ENCODE data around the gene EMP1. TPM values are rescaled to one million over a fixed set of nuclear protein-coding genes. Genes with fewer than 3 reads are reported as not detected.

Gene EMP1
- total RNA-seq, 1 donor from 2014 or later, result 163 TPM

GRCh38 chr12:13208533-13209435 is 12.3 kb downstream of the EMP1 start:
- Mint-ChIP-seq H3K27me3 (ENCODE audit: unreplicated experiment) (no peaks in the 10 kb centered on the region), H3K4me1 (ENCODE audit: unreplicated experiment) (peaks cover 73% of the 10 kb centered on the region), H3K36me3 (ENCODE audit: unreplicated experiment) (peaks cover 1% of the 10 kb centered on the region), H3K4me3 (ENCODE audit: unreplicated experiment) (no peak overlapping the region), H3K9me3 (ENCODE audit: unreplicated experiment) (no peaks in the 10 kb centered on the region), H3K27ac (ENCODE audit: unreplicated experiment) (peak overlapping the region; percentile 46)
- no peak for DNase-seq (ENCODE audit: extremely low spot score, unreplicated experiment)
- TF ChIP-seq, protein P1, sequence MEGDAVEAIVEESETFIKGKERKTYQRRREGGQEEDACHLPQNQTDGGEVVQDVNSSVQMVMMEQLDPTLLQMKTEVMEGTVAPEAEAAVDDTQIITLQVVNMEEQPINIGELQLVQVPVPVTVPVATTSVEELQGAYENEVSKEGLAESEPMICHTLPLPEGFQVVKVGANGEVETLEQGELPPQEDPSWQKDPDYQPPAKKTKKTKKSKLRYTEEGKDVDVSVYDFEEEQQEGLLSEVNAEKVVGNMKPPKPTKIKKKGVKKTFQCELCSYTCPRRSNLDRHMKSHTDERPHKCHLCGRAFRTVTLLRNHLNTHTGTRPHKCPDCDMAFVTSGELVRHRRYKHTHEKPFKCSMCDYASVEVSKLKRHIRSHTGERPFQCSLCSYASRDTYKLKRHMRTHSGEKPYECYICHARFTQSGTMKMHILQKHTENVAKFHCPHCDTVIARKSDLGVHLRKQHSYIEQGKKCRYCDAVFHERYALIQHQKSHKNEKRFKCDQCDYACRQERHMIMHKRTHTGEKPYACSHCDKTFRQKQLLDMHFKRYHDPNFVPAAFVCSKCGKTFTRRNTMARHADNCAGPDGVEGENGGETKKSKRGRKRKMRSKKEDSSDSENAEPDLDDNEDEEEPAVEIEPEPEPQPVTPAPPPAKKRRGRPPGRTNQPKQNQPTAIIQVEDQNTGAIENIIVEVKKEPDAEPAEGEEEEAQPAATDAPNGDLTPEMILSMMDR (IDR thresholded peaks at IDR 0.05), result peak; percentile 77

DNA sequence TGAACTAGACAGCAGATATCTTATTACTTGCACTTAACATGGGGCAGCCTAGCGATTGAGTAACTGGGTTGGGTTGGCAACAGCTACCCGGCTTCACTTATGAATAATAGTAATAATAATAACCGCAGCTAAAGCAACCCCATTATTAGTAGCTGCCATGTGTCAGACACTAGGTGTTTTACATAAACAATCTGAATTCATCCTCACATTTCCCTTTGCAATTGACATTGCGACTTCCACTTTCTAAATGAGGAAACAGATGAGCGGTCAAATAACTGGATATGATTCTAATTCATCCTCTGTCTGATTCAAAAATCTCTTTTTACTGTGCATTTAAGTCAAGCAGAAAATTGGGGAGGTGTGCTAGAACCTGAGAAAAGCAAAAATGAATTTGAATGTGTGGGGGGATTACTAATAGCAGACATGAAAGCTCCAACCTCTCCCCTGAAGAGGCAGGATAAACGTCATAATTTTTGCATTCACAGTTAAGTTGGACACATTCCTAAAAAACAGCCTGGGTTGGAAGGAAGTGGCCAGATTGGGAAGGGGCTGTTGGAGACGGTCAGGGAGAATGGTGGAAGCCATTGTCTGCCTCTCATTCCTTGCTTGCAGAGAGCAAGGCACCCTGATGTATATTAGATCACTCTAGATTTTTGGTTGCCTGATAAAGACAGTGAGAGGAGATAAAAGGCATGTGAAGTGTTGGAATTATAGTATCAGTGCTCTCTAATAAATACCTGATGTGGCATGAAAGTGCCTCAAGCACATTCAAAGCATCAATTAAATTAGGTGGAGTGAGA is 13.1 kb downstream of the EMP1 start:
- no peaks in the 10 kb centered on the region for H3K9me3 Mint-ChIP-seq (ENCODE audit: unreplicated experiment)
- H3K27ac Mint-ChIP-seq (ENCODE audit: unreplicated experiment), result no peak overlapping the region
- no peaks in the 10 kb centered on the region for H3K27me3 Mint-ChIP-seq (ENCODE audit: unreplicated experiment)
- TF ChIP-seq, protein P1 (IDR thresholded peaks at IDR 0.05), result no peak
- no peak overlapping the region for H3K4me3 Mint-ChIP-seq (ENCODE audit: unreplicated experiment)
- peaks cover 1% of the 10 kb centered on the region for H3K36me3 Mint-ChIP-seq (ENCODE audit: unreplicated experiment)
- DNase-seq (ENCODE audit: extremely low spot score, unreplicated experiment), result no peak
- H3K4me1 Mint-ChIP-seq (ENCODE audit: unreplicated experiment), result peaks cover 65% of the 10 kb centered on the region

DNA sequence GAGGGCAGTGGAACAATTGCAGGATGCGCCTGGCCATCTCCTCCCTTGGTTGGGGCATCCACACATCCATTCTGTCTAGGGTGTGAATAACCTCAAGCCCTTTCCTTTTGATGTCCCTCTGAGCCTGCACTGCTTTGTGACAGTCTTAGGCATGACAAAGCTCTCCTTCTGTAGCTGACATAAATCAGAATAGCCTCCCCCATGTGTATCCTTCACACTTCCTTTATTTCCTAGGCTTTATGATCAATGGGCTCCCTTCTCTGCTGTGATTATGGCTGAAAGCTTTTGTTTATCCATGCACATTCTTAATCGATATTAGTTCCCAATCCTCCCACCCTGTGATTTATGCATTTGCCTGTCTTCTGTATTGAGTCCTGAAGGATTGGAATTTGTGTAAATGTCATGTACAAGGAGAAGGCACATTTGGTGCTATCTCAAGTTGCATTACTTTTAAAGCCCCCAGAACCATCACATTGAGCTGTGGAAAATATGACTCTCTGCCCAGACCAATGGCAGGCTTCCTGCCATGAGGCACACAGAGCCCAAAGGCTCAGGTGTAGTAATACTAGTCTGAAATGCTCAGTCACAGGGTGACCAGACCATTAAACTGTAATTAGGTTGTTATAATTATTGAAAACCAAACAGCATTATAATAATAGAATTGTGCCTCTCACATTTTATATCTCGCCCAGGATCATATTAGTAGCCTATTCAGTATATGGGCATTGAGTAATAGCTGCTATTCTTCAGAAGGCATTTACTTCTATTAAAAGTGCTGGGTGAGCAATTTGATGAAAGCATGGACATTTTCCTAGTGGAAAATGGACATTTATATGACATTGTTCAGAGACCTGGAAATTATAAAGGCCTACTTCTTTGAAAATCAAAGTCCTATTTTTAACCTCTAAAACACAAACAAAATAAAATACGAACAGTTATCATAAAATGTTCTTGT is 14.0 kb downstream of the EMP1 start:
- TF ChIP-seq, protein P1 (IDR thresholded peaks at IDR 0.05), result no peak
- Mint-ChIP-seq H3K4me1 (ENCODE audit: unreplicated experiment) (peaks cover 57% of the 10 kb centered on the region), H3K27me3 (ENCODE audit: unreplicated experiment) (no peaks in the 10 kb centered on the region), H3K4me3 (ENCODE audit: unreplicated experiment) (no peak overlapping the region), H3K27ac (ENCODE audit: unreplicated experiment) (peak overlapping the region; percentile 13), H3K36me3 (ENCODE audit: unreplicated experiment) (peaks cover 8% of the 10 kb centered on the region), H3K9me3 (ENCODE audit: unreplicated experiment) (no peaks in the 10 kb centered on the region)
- no peak for DNase-seq (ENCODE audit: extremely low spot score, unreplicated experiment)

DNA sequence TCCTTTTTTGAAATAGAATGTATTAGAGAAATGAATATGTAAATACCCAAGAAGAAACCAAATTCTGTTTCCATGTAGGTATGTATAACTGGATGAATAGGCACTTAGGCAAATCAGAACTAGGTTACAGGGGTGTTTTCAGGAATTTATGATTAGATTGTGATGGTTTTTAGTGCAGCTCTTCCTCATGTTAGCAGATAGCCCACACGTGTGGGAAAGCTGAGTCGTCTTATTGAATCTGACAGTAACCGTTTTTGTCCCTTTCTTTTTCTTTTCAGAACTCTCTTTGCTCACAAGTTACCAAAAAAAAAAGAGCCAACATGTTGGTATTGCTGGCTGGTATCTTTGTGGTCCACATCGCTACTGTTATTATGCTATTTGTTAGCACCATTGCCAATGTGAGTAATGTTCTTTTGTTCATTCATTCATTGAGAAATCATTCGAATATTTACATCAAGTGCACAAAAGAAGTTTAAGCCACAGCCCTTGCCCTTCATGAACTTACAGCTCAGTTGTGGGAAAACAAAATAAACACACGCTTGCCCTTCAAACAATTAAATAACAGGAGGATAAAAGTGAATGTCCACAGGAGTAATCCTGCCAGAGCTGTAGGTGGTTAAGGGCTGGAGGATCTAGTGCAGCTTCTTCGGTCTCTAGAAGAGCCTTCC is 14.8 kb downstream of the EMP1 start:
- DNase-seq (ENCODE audit: extremely low spot score, unreplicated experiment), result no peak
- no peaks in the 10 kb centered on the region for H3K9me3 Mint-ChIP-seq (ENCODE audit: unreplicated experiment)
- H3K27ac Mint-ChIP-seq (ENCODE audit: unreplicated experiment), result peak overlapping the region; percentile 1
- H3K36me3 Mint-ChIP-seq (ENCODE audit: unreplicated experiment), result peaks cover 16% of the 10 kb centered on the region
- H3K4me1 Mint-ChIP-seq (ENCODE audit: unreplicated experiment), result peaks cover 49% of the 10 kb centered on the region
- no peak overlapping the region for H3K4me3 Mint-ChIP-seq (ENCODE audit: unreplicated experiment)
- TF ChIP-seq, protein P1 (IDR thresholded peaks at IDR 0.05), result no peak
- H3K27me3 Mint-ChIP-seq (ENCODE audit: unreplicated experiment), result no peaks in the 10 kb centered on the region

Measured in osteocyte (in vitro differentiated cells).